Fibroblast of lung (primary cell): ENCODE results near the gene TMC1.

Experiments
- CTCF ChIP-seq, 2 donors: IDR thresholded peaks in 1 of 2; conservative IDR thresholded peaks in 1 of 2; 1 replicate in 1 of 2; 2 replicates in 1 of 2; pipeline ENCODE4 v1.5.1; 2011 to 2012; ENCODE audit warnings: low read length in 2 of 2, control low read depth in 1 of 2, inconsistent platforms in 1 of 2, low read depth in 1 of 2, mild to moderate bottlenecking in 1 of 2
- EZH2 ChIP-seq: IDR thresholded peaks from 2 replicates; pipeline ENCODE4 v1.5.1; 2012; ENCODE audit warnings: low read length, control low read depth, mild to moderate bottlenecking; ENCODE audit errors: missing control alignments

DNA sequence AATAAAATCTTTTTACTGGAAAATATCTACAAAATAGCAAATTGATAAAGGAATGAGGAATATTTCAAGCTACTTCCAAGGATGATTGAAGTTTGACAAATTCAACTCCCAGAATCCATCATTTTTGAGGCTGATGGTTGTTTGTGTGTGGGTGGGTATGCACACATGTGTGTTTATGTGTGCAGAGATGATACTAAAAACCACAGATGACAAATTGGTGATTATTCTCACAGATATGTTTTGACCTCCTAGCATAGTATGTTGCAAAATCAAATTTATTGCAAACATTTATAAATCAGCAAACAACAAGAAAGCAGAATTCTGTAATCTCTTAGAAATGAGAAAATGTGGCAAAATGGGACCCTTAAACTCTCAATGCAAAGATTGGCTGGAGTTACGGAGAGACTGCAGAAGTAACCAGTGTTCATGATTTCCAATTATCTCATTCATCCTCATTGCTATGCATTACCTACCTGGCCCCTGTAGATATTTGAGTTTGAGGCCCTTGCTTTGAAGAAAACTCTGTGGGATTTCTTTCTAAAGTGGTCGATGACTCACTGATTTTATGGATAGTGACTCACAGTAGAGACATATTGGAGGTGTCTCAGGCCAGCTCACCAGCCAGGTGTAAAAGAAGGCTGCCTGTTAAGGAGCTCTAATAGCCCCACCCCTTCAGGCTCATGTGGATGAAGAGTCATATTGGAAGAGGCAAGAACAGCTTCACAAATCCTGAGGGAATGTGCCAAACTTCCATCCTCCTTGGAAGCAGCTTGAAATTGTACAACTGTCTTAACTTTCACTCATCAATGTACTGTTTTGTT is 44.6 kb upstream of the TMC1 start:
- no peak for TF ChIP-seq CTCF (conservative IDR thresholded peaks at IDR 0.05 in 1 of 2, IDR thresholded peaks at IDR 0.05 in 1 of 2; ENCODE audit: low read depth in 1 of 2, low read length in 2 of 2)
- no peak for TF ChIP-seq EZH2
